ENCODE measurements around the gene EP400.

EP400 gene

GRCh38 chr12:132108211-132108832 lies 158.6 kb downstream of the EP400 start:
- no peak for DNase-seq (ENCODE audit: extremely low read depth in 1 of 2, low read depth in 1 of 2)

GRCh38 chr12:132109741-132110140 lies 160.0 kb downstream of the EP400 start:
- no peak for DNase-seq (ENCODE audit: extremely low read depth in 1 of 2, low read depth in 1 of 2)

DNA sequence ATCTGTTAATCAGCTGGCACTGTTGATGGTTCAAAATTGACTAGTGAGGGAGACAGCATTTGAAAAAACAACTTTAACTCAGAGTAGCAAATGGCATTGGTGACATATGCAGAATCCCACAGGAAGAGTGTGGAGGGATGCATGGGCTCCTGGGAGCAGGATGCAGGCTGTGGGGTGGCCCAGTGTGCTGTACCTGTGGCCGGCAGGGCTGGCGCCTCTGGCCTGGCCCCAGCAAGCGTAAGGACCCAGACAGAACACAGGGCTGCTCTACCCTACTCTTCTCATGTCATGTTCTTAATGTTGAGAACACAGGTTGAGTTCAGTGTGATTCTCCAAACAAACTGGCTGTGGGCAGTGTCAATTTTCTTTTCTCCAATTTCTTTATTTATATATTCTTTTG lies 160.9 kb downstream of the EP400 start:
- no peak for DNase-seq (ENCODE audit: extremely low read depth in 1 of 2, low read depth in 1 of 2)

- no peak for DNase-seq (ENCODE audit: extremely low read depth in 1 of 2, low read depth in 1 of 2)
Measured at GRCh38 chr12:132111654-132112304, 162.0 kb downstream of the EP400 start.

- no peak for DNase-seq (ENCODE audit: extremely low read depth in 1 of 2, low read depth in 1 of 2)
Measured at GRCh38 chr12:132114667-132115066, 164.9 kb downstream of the EP400 start.

GRCh38 chr12:132115500-132115899 lies 165.8 kb downstream of the EP400 start:
- DNase-seq (ENCODE audit: extremely low read depth in 1 of 2, low read depth in 1 of 2) = no peak

GRCh38 chr12:132116709-132117557 lies 167.2 kb downstream of the EP400 start:
- no peak for DNase-seq (ENCODE audit: extremely low read depth in 1 of 2, low read depth in 1 of 2)

DNA sequence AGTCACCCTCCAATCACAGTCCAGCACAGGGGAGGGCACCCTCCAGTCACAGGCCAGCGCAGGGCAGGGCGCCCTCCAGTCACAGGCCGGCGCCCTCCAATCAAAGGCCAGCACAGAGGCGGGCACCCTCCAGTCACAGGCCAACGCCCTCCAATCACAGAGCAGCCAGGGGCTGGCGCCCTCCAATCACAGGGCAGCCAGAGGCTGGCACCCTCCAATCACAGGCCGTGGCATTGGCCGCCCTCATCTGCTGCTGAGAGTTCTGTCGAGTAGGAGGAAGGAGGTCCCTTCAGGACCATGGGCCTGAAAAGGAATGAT lies 167.8 kb downstream of the EP400 start:
- DNase-seq (ENCODE audit: extremely low read depth in 1 of 2, low read depth in 1 of 2) = no peak

DNA sequence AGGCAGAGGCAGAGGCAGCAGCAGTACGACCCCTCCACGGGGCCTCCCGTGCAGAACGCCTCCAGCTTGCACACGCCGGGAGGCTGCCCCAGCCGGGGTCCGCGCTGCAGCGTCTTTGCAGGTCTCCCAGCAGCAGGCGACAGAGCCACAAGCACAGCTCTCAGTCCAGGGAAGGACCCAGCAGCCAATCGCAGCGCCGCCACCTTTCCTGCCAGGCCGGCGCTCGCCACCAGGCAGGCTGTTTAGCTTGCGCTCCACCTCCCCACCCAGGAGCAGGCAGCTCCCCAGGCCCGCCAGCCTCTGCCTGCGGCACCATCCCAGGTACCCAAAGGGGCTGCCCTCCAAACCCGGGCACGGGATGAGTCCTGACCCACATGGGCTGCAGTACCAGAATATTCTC lies 169.1 kb downstream of the EP400 start:
- DNase-seq (ENCODE audit: extremely low read depth in 1 of 2, low read depth in 1 of 2) = no peak

GRCh38 chr12:132121283-132121682 lies 171.5 kb downstream of the EP400 start:
- no peak for DNase-seq (ENCODE audit: extremely low read depth in 1 of 2, low read depth in 1 of 2)

DNA sequence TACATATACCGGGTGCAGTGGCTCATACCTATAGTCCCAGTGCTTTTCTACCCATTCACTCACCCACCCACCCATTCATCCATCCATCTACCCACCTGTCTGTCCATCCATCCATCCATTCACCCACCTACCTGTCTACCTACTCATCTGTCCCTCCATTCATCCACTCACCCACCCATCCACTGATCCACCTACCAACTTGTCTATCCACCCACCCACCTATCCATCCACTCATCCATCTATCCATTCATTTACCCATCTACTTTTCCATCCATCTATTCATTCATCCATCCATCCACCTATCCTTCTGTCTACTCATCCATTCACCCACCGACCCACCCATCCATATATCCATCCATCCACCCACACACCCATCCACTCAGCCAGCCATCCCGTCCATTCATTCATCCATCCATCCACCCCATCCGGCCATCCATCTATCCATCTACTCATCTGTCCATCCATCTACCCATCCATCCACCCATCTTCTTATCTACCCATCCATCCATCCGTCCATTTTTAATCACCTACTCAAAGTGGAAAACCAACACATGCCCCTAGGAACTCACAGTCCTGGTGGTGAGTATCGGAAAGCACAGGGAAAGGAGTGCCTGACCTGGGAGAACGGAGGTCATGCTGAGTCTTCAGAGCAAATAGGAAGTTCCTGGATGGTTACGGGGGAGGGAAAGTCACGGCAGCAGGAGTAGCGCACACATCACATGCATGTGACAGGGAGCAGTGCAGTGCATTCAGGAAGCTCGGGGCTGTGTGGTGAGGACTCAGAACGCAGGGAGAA lies 174.4 kb downstream of the EP400 start:
- DNase-seq (ENCODE audit: extremely low read depth in 1 of 2, low read depth in 1 of 2) = no peak

GRCh38 chr12:132124766-132125425 lies 175.2 kb downstream of the EP400 start:
- no peak for DNase-seq (ENCODE audit: extremely low read depth in 1 of 2, low read depth in 1 of 2)

GRCh38 chr12:132125736-132126135 lies 176.0 kb downstream of the EP400 start:
- DNase-seq (ENCODE audit: extremely low read depth in 1 of 2, low read depth in 1 of 2) = no peak

- DNase-seq (ENCODE audit: extremely low read depth in 1 of 2, low read depth in 1 of 2) = no peak
Measured at GRCh38 chr12:132127041-132127440, 177.3 kb downstream of the EP400 start.

DNA sequence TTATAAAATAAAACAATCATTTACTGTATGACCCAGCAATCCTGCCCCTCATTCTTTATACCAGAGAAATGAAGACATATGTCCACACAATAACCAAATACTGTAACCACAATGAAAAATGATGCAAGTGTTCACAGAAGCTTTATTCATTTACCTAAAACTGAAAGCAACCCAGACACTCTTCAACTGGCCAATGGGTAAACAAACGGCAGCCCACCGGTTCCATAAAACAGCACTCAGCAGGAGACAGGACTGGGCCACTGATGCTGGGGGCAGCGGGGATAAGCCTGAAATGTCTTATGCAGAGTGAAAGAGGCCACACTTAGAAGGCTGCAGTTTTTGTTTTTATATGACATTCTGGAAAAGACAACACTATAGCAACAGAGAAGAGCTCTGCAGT lies 179.3 kb downstream of the EP400 start:
- DNase-seq (ENCODE audit: extremely low read depth in 1 of 2, low read depth in 1 of 2) = no peak

DNA sequence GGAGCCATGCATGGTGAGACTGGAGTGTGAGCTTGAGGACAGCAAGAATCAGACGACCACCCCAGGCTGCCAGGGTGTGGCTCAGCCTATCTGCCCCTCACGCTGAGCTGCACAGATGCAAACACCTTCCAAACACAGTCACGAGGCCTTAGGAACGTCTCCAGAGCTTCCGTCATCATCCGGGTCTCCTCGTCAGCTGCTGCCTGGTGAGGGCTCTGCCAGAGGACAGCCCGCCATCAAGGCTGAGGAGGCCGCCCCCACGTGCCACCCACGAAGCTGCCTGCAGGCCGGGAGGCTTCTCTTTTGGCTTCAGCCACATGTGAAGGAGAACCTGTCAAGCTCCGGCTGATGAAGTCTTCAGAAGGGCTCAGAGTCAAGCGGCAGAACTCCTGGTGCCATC lies 180.9 kb downstream of the EP400 start:
- DNase-seq (ENCODE audit: extremely low read depth in 1 of 2, low read depth in 1 of 2) = no peak

Measured in stimulated activated CD8-positive, alpha-beta memory T cell treated with anti-CD3 and anti-CD28 coated beads, Interleukin-7, amount 100 ng/mL, for 48 hours (primary cell).